ENCODE measurements around the gene RNF135.

- no peak for TF ChIP-seq CTCF (IDR thresholded peaks at IDR 0.05)
- no peak for TF ChIP-seq POLR2A (IDR thresholded peaks at IDR 0.05)
Observed at GRCh38 chr17:30924341-30924740, 46.5 kb upstream of the RNF135 start.

Data from body of pancreas (tissue), 4 donors.